Activated naive CD8-positive, alpha-beta T cell treated with anti-CD3 and anti-CD28 coated beads, Interleukin-2, amount 50 U/mL, for 24 hours (primary cell): ENCODE measurements around the gene LIPF.
"Not testable (repeated sequence)": the region's sequence is repeated elsewhere in the genome, so short reads cannot be mapped to it uniquely, and the experiment has no call there.

Source experiments
- ATAC-seq: fragments of 150-1000 bp; cut with Tn5 transposase; one replicate; pipeline ENCODE4 v1.10.0; 2021
- DNase-seq: peaks from one replicate; pipeline ENCODE4 v3.0.0; 2021
- H3K27ac Mint-ChIP-seq: one replicate; pipeline ENCODE4 v1.8.0; 2021; ENCODE audit warnings: mild to moderate bottlenecking, mixed read lengths
- H3K27me3 Mint-ChIP-seq: one replicate; pipeline ENCODE4 v1.8.0; 2021; ENCODE audit warnings: mixed read lengths
- H3K36me3 Mint-ChIP-seq: one replicate; pipeline ENCODE4 v1.8.0; 2021; ENCODE audit warnings: low read depth, mixed read lengths
- H3K4me1 Mint-ChIP-seq: one replicate; pipeline ENCODE4 v1.8.0; 2021; ENCODE audit warnings: mixed read lengths
- H3K4me3 Mint-ChIP-seq: one replicate; pipeline ENCODE4 v1.8.0; 2021; ENCODE audit warnings: mild to moderate bottlenecking, moderate library complexity, mixed read lengths
- H3K9me3 Mint-ChIP-seq: one replicate; pipeline ENCODE4 v1.8.0; 2021; ENCODE audit warnings: mixed read lengths

Gene LIPF

DNA sequence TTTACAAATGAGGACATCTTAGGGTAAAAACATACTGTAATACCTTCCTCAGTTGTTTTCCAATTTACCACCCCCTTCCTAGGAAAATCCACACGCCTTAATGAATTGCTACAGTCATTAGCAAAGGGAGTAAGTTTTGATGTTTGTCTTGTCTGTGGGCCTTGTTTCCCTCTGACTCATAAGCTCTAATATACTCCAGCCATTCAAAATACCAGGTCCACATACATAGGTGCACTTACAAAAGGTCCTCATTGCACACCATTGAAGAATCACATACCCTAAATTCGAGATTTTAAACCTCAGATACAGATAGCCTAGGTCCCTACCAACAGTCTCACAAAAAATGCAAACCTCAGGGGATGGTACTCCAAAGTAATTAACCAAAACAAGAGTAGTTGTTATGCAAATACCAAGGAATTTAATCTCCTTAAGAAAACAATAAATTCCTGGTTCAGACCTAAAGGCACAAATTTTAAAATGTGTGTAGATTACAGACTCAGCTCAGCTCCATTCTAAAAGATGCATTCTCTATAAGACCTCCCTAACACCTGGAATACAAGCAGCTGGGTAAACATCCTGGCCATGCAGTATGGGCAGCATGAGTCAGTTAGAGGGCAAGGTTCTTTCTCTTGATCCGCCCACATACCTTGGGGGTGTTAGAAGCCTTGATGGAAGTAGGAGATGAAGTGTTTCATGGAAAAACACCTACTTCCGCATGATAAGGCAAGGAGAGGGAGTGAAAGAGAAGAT lies 38.8 kb downstream of the LIPF start:
- no peak overlapping the region for H3K4me3 Mint-ChIP-seq
- DNase-seq (no peak), ATAC-seq (peak; percentile 44)
- H3K27ac Mint-ChIP-seq = no peak overlapping the region
- H3K4me1 Mint-ChIP-seq = peaks cover 26% of the 10 kb centered on the region
- peaks cover 6% of the 10 kb centered on the region for H3K27me3 Mint-ChIP-seq
- H3K36me3 Mint-ChIP-seq = no peaks in the 10 kb centered on the region
- H3K9me3 Mint-ChIP-seq = no peaks in the 10 kb centered on the region

GRCh38 chr10:88705958-88706357 lies 41.7 kb downstream of the LIPF start, which contains the start of gene LIPK:
Gene LIPK (plus strand): TSS chr10:88706249. CDS start chr10:88724544, 18,295 bp downstream.
- peaks cover 27% of the 10 kb centered on the region for H3K4me1 Mint-ChIP-seq

DNA sequence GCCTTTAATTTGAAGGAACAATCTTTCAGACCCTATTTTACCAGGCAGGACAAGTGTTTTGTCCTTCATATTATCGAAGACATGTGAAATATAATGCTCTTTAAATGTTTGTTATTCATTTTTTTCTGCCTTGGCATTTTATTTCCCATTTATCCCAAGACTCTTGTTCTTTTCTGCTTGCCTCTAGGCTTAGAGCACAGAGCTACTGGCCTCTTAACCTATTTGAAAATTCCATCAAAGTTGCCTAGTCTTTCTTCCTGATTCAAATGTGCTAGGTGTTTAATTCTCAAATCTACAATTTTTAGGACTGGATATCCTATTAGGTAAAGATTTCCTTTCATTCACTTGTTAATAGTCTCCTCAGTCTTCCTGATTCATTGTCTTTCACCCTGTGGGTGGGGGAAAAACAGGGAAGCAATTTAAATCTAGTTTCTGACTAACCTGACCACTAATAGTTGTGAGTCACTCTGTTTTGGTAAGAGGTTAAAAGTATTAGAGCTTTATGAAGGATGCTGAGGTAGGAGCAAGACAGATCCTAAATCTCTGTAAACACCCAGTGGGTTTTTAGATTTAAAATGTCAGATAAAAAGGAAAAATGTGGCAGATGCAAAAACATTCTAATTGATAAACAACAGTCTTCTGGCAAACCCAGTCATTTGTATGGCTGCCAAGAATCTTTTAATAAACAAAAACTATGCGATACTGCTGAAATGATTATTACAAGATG lies 43.4 kb downstream of the LIPF start:
- H3K36me3 Mint-ChIP-seq = no peaks in the 10 kb centered on the region
- H3K27ac Mint-ChIP-seq = peak overlapping the region; percentile 44
- H3K27me3 Mint-ChIP-seq = peaks cover 4% of the 10 kb centered on the region
- H3K4me3 Mint-ChIP-seq = peak overlapping the region; percentile 18
- no peaks in the 10 kb centered on the region for H3K9me3 Mint-ChIP-seq
- DNase-seq = peak; percentile 10
- peak; percentile 85 for ATAC-seq
- peaks cover 27% of the 10 kb centered on the region for H3K4me1 Mint-ChIP-seq

More at GRCh38 chr10:88705958-88706357, 41.7 kb downstream of the LIPF start, which contains the start of gene LIPK:
- Mint-ChIP-seq H3K36me3 (no peaks in the 10 kb centered on the region), H3K27ac (no peak within 1 kb of the TSS), H3K27me3 (peaks cover 4% of the 10 kb centered on the region), H3K9me3 (no peaks in the 10 kb centered on the region), H3K4me3 (no peak within 1 kb of the TSS)
- ATAC-seq (no peak), DNase-seq (no peak)

GRCh38 chr10:88709361-88709760 lies 45.1 kb downstream of the LIPF start:
- not testable (repeated sequence) for H3K36me3 Mint-ChIP-seq, H3K27ac Mint-ChIP-seq, H3K27me3 Mint-ChIP-seq, DNase-seq, ATAC-seq, H3K9me3 Mint-ChIP-seq, H3K4me3 Mint-ChIP-seq
- peaks cover 20% of the 10 kb centered on the region for H3K4me1 Mint-ChIP-seq

DNA sequence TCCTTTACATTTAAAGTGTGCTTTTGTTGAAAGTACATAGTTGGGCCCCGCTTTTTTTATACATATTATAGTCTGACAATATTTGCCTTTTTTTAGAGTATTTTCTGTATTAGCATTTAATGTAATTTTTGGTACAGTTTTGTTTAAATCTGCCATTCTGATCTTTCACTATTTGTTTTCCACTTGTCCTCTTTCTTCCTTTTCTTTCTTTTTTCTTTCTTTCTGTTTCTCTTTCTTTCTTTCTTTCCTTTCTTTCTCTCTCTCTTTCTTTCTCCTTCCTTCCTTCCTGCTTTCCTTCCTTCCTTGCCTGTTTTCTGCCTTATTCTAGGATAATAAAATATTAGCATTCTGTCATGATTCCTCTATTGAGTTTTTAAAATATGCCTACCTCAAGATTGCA lies 51.3 kb downstream of the LIPF start:
- H3K4me1 Mint-ChIP-seq = no peaks in the 10 kb centered on the region

GRCh38 chr10:88721392-88721791 lies 57.1 kb downstream of the LIPF start:
- Mint-ChIP-seq H3K27ac (no peak overlapping the region), H3K4me3 (no peak overlapping the region), H3K4me1 (peaks cover 8% of the 10 kb centered on the region), H3K9me3 (no peaks in the 10 kb centered on the region), H3K36me3 (no peaks in the 10 kb centered on the region), H3K27me3 (peaks cover 9% of the 10 kb centered on the region)
- DNase-seq (no peak), ATAC-seq (no peak)

More for the DNA sequence above, 51.3 kb downstream of the LIPF start:
- no peak for ATAC-seq
- Mint-ChIP-seq H3K27ac (no peak overlapping the region), H3K9me3 (no peaks in the 10 kb centered on the region), H3K4me3 (no peak overlapping the region), H3K36me3 (no peaks in the 10 kb centered on the region), H3K27me3 (peaks cover 12% of the 10 kb centered on the region)
- DNase-seq = no peak

DNA sequence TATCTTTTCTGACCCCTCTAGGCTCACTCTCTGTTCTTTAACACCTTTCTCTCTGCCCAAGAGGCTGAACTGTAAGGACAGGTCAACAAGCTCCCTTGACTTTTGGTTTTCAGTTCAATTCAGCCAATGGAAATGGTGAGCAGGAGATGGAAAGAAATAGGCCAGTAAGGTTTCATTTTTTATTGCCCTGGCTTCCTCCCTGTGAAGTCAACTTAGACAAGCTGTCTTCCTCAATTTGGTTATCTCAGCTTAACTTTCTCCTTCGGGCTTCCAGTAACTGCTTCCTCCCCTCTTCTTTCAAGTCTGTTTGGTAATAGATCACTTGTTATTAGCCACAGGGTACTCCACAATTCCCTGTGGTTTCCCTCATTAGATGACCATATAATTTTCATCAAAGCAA lies 61.6 kb downstream of the LIPF start:
- Mint-ChIP-seq H3K4me3 (no peak overlapping the region), H3K9me3 (no peaks in the 10 kb centered on the region), H3K36me3 (no peaks in the 10 kb centered on the region), H3K4me1 (peaks cover 8% of the 10 kb centered on the region), H3K27me3 (peaks cover 2% of the 10 kb centered on the region), H3K27ac (peak overlapping the region; percentile 1)
- DNase-seq (no peak), ATAC-seq (no peak)

- no peak overlapping the region for H3K4me3 Mint-ChIP-seq
- DNase-seq = peak; percentile 70
- H3K36me3 Mint-ChIP-seq = no peaks in the 10 kb centered on the region
- H3K4me1 Mint-ChIP-seq = peaks cover 8% of the 10 kb centered on the region
- ATAC-seq = peak; percentile 20
- peaks cover 2% of the 10 kb centered on the region for H3K27me3 Mint-ChIP-seq
- H3K27ac Mint-ChIP-seq = no peak overlapping the region
- H3K9me3 Mint-ChIP-seq = no peaks in the 10 kb centered on the region
These were observed 64.0 kb downstream of the LIPF start for GRCh38 chr10:88728107-88728763.
